A549 (cell line): Measurements from ENCODE around the gene GPR52. TPM values are rescaled to one million over a fixed set of nuclear protein-coding genes. Genes with fewer than 3 reads are reported as not detected.

ENCODE experiments used
- ATAC-seq, 2 experiments: fragments of 200-7000 bp in 1 of 2; fragments of >200 bp in 1 of 2; cut with Nextera tagmentation in 1 of 2; cut with Tn5 transposase in 1 of 2; 3 replicates each; pipeline versions ENCODE4 v1.8.0 to v1.9.1; 2018 to 2020; ENCODE audit warnings: mild to moderate bottlenecking in 1 of 2, moderate library complexity in 1 of 2
- CTCF ChIA-PET: fragments of 300-600 bp; sonication (Branson Sonifier 250); formaldehyde crosslinking; extraction: SDS; loops from one replicate; lab custom pipeline; 2021; ENCODE audit warnings: antibody characterized with exemption, inconsistent platforms; lab: Yijun Ruan, JAX
- POLR2A ChIA-PET: fragments of 350-600 bp; formaldehyde crosslinking; extraction: SDS; loops from one replicate; lab custom pipeline; 2021; ENCODE audit warnings: antibody characterized with exemption, inconsistent platforms; lab: Yijun Ruan, JAX
- DNase-seq, 2 experiments: peaks; one replicate each; pipeline versions ENCODE4 v3.0.0 to v3.0.0-alpha.2; 2011 to 2016; ENCODE audit warnings: low read depth in 1 of 2, low spot score in 1 of 2
- FAIRE-seq: peaks from 2 replicates; lab custom pipeline; 2011; peaks lifted over from hg19 to GRCh38; lab: Jason Lieb, UNC
- H3K27ac ChIP-seq, 2 experiments: fragments of >200 bp; sonication (Bioruptor Twin); formaldehyde crosslinking; 3 replicates each; pipeline ENCODE4 v1.5.1; 2016 to 2017
- H3K4me1 ChIP-seq: fragments of >200 bp; sonication (Bioruptor Twin); formaldehyde crosslinking; 3 replicates; pipeline ENCODE4 v1.6.1; 2016
- H3K4me2 ChIP-seq: fragments of >200 bp; sonication (Bioruptor Twin); formaldehyde crosslinking; 3 replicates; pipeline ENCODE4 v1.6.1; 2016
- H3K4me3 ChIP-seq: fragments of >200 bp; sonication (Bioruptor Twin); formaldehyde crosslinking; 3 replicates; pipeline ENCODE4 v1.5.1; 2016
- H3K9me3 ChIP-seq: fragments of >200 bp; sonication (Bioruptor Twin); formaldehyde crosslinking; 3 replicates; pipeline ENCODE4 v1.6.1; 2016
- CBX2 ChIP-seq: fragments of 200-600 bp; sonication (generic); IDR thresholded peaks from 2 replicates; pipeline ENCODE4 v1.6.1; 2016; ENCODE audit warnings: low read depth, mild to moderate bottlenecking, borderline replicate concordance
- CBX8 ChIP-seq: fragments of 200-600 bp; sonication (generic); IDR thresholded peaks from 2 replicates; pipeline ENCODE4 v1.6.1; 2016
- CEBPB ChIP-seq, 2 experiments: fragments of >200 bp in 1 of 2; sonication (Bioruptor Twin) in 1 of 2; formaldehyde crosslinking in 1 of 2; IDR thresholded peaks; 2 replicates each; pipeline ENCODE4 v1.6.1; 2012 to 2016
- EHMT2 ChIP-seq: fragments of 200-600 bp; sonication (generic); IDR thresholded peaks from 2 replicates; pipeline ENCODE4 v1.6.1; 2016; ENCODE audit warnings: antibody characterized with exemption, low read depth, mild to moderate bottlenecking, moderate library complexity
- ESRRA ChIP-seq: fragments of 150-350 bp; IDR thresholded peaks from 2 replicates; pipeline ENCODE4 v1.6.1; 2014; ENCODE audit warnings: mild to moderate bottlenecking, low read length, borderline replicate concordance
- FOXS1 ChIP-seq: fragments of 250-450 bp; sonication (Bioruptor Pico); IDR thresholded peaks from 2 replicates; pipeline ENCODE4 v1.5.0; 2020; ENCODE audit warnings: mild to moderate bottlenecking, moderate library complexity
- GATA3 ChIP-seq: IDR thresholded peaks from 2 replicates; pipeline ENCODE4 v1.6.1; 2012; ENCODE audit warnings: borderline replicate concordance
- JUN ChIP-seq, 2 experiments: fragments of >200 bp; sonication (Bioruptor Twin); formaldehyde crosslinking; IDR thresholded peaks; 2 replicates in 1 of 2; 3 replicates in 1 of 2; pipeline ENCODE4 v1.6.1; 2016 to 2017
- KDM5A ChIP-seq: fragments of 200-600 bp; sonication (generic); IDR thresholded peaks from 2 replicates; pipeline ENCODE4 v1.6.1; 2016; ENCODE audit warnings: antibody characterized with exemption, mild to moderate bottlenecking
- MYC ChIP-seq: IDR thresholded peaks from 2 replicates; pipeline ENCODE4 v1.6.1; 2012; ENCODE audit warnings: mild to moderate bottlenecking, inconsistent platforms, low read length, improper control_type of control experiment, borderline replicate concordance
- RAD21 ChIP-seq, 2 experiments: fragments of >200 bp in 1 of 2; sonication (Bioruptor Twin) in 1 of 2; formaldehyde crosslinking in 1 of 2; IDR thresholded peaks in 1 of 2; conservative IDR thresholded peaks in 1 of 2; 2 replicates in 1 of 2; 3 replicates in 1 of 2; pipeline ENCODE4 v1.6.1; 2012 to 2018; ENCODE audit warnings: inconsistent platforms in 1 of 2
- RNF2 ChIP-seq: fragments of 200-600 bp; sonication (generic); IDR thresholded peaks from 2 replicates; pipeline ENCODE4 v1.6.1; 2016; ENCODE audit warnings: low read depth, mild to moderate bottlenecking, antibody characterized with exemption, moderate library complexity, borderline replicate concordance
- SMC3 ChIP-seq: fragments of >200 bp; sonication (Bioruptor Twin); formaldehyde crosslinking; IDR thresholded peaks from 3 replicates; pipeline ENCODE4 v1.6.1; 2018; ENCODE audit warnings: inconsistent platforms
- ZNF302 ChIP-seq: fragments of 250-450 bp; sonication (Bioruptor Pico); IDR thresholded peaks from 2 replicates; pipeline ENCODE4 v1.9.0; 2021; ENCODE audit warnings: inconsistent platforms, mild to moderate bottlenecking, moderate library complexity
- WGBS: methylation state at CpG from one replicate; pipeline ENCODE4 v1.1.6; 2017; ENCODE audit errors: missing lambda C conversion rate; 5-methylcytosine and 5-hydroxymethylcytosine counted together
- polyA plus RNA-seq, 4 experiments: library from polyadenylated mRNA; depleted of rRNA in 3 of 4; stranded (reverse); fragments of >200 nt; fragmentation: RNase III in 1 of 4; extraction: RNeasy Plus Mini Kit Qiagen cat#74134 plus additional on column Dnase treatment in 1 of 4; gene quantifications; 2 replicates in 3 of 4; 3 replicates in 1 of 4; pipeline ENCODE4 v1.2.3, GENCODE V29; 2011 to 2017
- TF ChIP-seq, protein P1 (sequence below): IDR thresholded peaks from 2 replicates; pipeline ENCODE4 v1.6.1; 2012
- TF ChIP-seq, protein P2 (sequence below): fragments of 150-350 bp; IDR thresholded peaks from 2 replicates; pipeline ENCODE4 v1.6.1; 2014; ENCODE audit warnings: low read depth, mild to moderate bottlenecking, low read length
- TF ChIP-seq, protein P3 (sequence below): fragments of >200 bp; sonication (Bioruptor Twin); formaldehyde crosslinking; IDR thresholded peaks from 2 replicates; pipeline ENCODE4 v1.6.1; 2016
- TF ChIP-seq, protein P4 (sequence below): fragments of >200 bp; sonication (Bioruptor Twin); formaldehyde crosslinking; IDR thresholded peaks from 3 replicates; pipeline ENCODE4 v1.6.1; 2016
- TF ChIP-seq, protein P5 (sequence below): fragments of 250-450 bp; sonication (Bioruptor Pico); IDR thresholded peaks from 2 replicates; pipeline ENCODE4 v1.5.0; 2020; ENCODE audit warnings: low read depth, mild to moderate bottlenecking, moderate library complexity
- TF ChIP-seq, protein P6 (sequence below): IDR thresholded peaks from 2 replicates; pipeline ENCODE4 v1.6.1; 2012

Gene GPR52
- polyA plus RNA-seq, 2 of the 4 experiments (the other 2 are of a cell fraction): 0.22 TPM; not detected in 1

DNA sequence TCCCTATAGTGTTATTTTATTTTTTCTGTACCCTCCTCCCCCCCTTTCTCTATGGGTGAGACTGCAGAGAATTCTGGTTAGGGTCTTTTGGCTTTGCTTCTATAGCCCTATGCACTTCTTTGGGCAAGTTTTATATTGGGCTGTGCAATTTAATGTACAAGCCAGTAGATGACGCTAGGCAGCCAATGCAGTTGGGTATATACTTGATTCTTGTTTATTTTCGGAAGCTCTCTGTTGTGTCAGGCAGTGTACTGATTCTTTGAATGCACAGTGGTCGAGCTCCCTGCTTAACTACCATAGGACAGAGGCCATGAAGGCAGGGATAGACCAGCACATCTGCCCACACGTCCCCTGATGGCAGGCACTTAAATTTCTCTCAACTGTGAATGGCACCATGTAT, 34.1 kb upstream of the GPR52 start:
- Histone ChIP-seq H3K4me3 (no peak overlapping the region), H3K27ac (no peak overlapping the region), H3K4me1 (no peaks in the 10 kb centered on the region), H3K4me2 (no peak overlapping the region), H3K9me3 (no peaks in the 10 kb centered on the region)
- no peak for FAIRE-seq
- no peak for ATAC-seq
- WGBS: 54% methylated on average over 4 of the region's 4 CpGs
- CTCF ChIA-PET: interaction anchor here (1.3 kb wide), 1 partner anchor 15 kb away, joined by 3 read pairs; no protein-coding TSS in a partner anchor
- TF ChIP-seq RNF2 (no peak), RAD21 (conservative IDR thresholded peaks at IDR 0.05 in 1 of 2, IDR thresholded peaks at IDR 0.05 in 1 of 2) (0 out of 5 replicates have a peak, but pooled peaks of 1 of the 2 experiments have one; percentile 7), JUN (IDR thresholded peaks at IDR 0.05) (no peak), EHMT2 (no peak), FOXS1 (CRISPR knock-in tag) (no peak)
- TF ChIP-seq, protein P1, sequence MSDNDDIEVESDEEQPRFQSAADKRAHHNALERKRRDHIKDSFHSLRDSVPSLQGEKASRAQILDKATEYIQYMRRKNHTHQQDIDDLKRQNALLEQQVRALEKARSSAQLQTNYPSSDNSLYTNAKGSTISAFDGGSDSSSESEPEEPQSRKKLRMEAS: no peak
- TF ChIP-seq, protein P2, sequence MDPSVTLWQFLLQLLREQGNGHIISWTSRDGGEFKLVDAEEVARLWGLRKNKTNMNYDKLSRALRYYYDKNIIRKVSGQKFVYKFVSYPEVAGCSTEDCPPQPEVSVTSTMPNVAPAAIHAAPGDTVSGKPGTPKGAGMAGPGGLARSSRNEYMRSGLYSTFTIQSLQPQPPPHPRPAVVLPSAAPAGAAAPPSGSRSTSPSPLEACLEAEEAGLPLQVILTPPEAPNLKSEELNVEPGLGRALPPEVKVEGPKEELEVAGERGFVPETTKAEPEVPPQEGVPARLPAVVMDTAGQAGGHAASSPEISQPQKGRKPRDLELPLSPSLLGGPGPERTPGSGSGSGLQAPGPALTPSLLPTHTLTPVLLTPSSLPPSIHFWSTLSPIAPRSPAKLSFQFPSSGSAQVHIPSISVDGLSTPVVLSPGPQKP: no peak
- POLR2A ChIA-PET: no interaction called here
- peak in 1 of 2 experiments; percentile 22 for DNase-seq

DNA sequence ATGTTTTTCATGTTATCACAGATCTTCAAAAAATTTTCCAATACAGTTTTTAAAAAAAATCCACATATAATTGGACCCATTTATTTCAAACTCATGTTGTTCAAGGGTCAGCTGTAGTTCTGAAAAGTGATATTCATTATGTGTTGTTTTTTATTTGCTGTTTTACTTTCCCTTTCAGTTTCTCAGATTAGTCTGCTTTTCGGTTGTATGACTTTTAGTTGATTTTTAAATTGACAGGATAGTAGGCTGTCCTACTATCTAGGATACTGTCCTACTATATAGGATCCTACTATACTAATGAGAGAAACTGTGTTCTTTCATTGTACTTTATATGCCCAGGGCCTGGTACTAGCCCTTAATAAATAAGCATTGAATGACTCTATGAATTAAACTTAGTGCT, 33.6 kb upstream of the GPR52 start:
- 85% methylated on average over 1 of the region's 1 CpG for WGBS
- FAIRE-seq (no peak), ATAC-seq (no peak), DNase-seq (no peak)
- Histone ChIP-seq H3K27ac (no peak overlapping the region), H3K9me3 (no peaks in the 10 kb centered on the region), H3K4me3 (no peak overlapping the region), H3K4me2 (no peak overlapping the region), H3K4me1 (no peaks in the 10 kb centered on the region)
- ChIA-PET POLR2A (no interaction called here), CTCF (interaction anchor here (1.3 kb wide), 1 partner anchor 15 kb away, joined by 3 read pairs; no protein-coding TSS in a partner anchor)
- TF ChIP-seq ESRRA (no peak), CBX8 (no peak), EHMT2 (no peak), FOXS1 (CRISPR knock-in tag) (no peak), CBX2 (no peak), SMC3 (no peak), MYC (no peak), ZNF302 (CRISPR knock-in tag) (no peak), KDM5A (no peak), RNF2 (no peak), JUN (IDR thresholded peaks at IDR 0.05) (no peak)
- TF ChIP-seq, protein P3, sequence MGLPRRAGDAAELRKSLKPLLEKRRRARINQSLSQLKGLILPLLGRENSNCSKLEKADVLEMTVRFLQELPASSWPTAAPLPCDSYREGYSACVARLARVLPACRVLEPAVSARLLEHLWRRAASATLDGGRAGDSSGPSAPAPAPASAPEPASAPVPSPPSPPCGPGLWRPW: no peak

DNA sequence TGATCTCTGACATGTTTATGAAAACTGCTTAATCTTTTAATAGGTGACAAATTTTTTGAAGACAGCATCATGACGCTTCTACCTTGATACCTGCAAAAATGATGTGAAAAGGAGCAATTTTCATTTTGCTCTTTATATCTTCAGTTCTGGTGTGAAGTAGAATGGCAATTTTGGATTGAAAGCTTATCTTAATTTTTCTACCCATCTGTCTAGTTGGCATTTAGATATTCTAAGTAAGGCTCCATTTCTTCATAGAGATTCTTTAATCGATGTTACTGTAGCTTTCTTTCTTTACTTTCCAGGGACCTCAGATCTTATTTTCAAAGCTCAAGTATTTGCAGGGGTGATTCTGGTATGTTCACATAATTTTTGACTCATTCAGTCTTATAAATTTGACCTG, 32.3 kb upstream of the GPR52 start:
- Histone ChIP-seq H3K27ac (no peak overlapping the region), H3K4me2 (no peak overlapping the region), H3K4me3 (no peak overlapping the region), H3K4me1 (no peaks in the 10 kb centered on the region), H3K9me3 (no peaks in the 10 kb centered on the region)
- ATAC-seq: no peak
- no peak for FAIRE-seq
- no peak for DNase-seq
- 85% methylated on average over 2 of the region's 2 CpGs for WGBS
- ChIA-PET CTCF (no interaction called here), POLR2A (no interaction called here)
- no peak for TF ChIP-seq FOXS1 (CRISPR knock-in tag)
- TF ChIP-seq CEBPB (IDR thresholded peaks at IDR 0.05): no peak
- TF ChIP-seq, protein P4, sequence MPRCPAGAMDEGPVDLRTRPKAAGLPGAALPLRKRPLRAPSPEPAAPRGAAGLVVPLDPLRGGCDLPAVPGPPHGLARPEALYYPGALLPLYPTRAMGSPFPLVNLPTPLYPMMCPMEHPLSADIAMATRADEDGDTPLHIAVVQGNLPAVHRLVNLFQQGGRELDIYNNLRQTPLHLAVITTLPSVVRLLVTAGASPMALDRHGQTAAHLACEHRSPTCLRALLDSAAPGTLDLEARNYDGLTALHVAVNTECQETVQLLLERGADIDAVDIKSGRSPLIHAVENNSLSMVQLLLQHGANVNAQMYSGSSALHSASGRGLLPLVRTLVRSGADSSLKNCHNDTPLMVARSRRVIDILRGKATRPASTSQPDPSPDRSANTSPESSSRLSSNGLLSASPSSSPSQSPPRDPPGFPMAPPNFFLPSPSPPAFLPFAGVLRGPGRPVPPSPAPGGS: no peak
- TF ChIP-seq, protein P5, sequence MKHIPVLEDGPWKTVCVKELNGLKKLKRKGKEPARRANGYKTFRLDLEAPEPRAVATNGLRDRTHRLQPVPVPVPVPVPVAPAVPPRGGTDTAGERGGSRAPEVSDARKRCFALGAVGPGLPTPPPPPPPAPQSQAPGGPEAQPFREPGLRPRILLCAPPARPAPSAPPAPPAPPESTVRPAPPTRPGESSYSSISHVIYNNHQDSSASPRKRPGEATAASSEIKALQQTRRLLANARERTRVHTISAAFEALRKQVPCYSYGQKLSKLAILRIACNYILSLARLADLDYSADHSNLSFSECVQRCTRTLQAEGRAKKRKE (CRISPR knock-in tag): no peak
- TF ChIP-seq, protein P6, sequence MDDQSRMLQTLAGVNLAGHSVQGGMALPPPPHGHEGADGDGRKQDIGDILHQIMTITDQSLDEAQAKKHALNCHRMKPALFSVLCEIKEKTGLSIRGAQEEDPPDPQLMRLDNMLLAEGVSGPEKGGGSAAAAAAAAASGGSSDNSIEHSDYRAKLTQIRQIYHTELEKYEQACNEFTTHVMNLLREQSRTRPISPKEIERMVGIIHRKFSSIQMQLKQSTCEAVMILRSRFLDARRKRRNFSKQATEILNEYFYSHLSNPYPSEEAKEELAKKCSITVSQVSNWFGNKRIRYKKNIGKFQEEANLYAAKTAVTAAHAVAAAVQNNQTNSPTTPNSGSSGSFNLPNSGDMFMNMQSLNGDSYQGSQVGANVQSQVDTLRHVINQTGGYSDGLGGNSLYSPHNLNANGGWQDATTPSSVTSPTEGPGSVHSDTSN: no peak
- no peak for TF ChIP-seq GATA3
